Inflammatory macrophage treated with lipopolysaccharide for 4 hours (primary cell): Measurements from ENCODE around the gene IRGC.

ENCODE experiments used
- DNase-seq: peaks from one replicate; pipeline ENCODE4 v3.0.0-alpha.2; 2020

Gene IRGC

GRCh38 chr19:43691755-43692154 is 24.1 kb upstream of the IRGC start:
- no peak for DNase-seq

- peak; percentile 64 for DNase-seq
These were observed 23.5 kb upstream of the IRGC start for GRCh38 chr19:43692385-43692784.

- peak; percentile 95 for DNase-seq
These were observed 23.0 kb upstream of the IRGC start for GRCh38 chr19:43692877-43693276.

GRCh38 chr19:43694553-43694952 is 21.3 kb upstream of the IRGC start:
- DNase-seq = no peak

- DNase-seq = peak; percentile 80
These were observed 19.7 kb upstream of the IRGC start for GRCh38 chr19:43695985-43696704.

- DNase-seq = no peak
These were observed 18.6 kb upstream of the IRGC start for GRCh38 chr19:43697295-43697694.

- DNase-seq = peak; percentile 77
These were observed 16.1 kb upstream of the IRGC start for GRCh38 chr19:43699506-43700394.

GRCh38 chr19:43700395-43701000 is 15.4 kb upstream of the IRGC start:
- peak; percentile 90 for DNase-seq

- no peak for DNase-seq
These were observed 11.7 kb upstream of the IRGC start for GRCh38 chr19:43704002-43704705.

- no peak for DNase-seq
These were observed 10.1 kb upstream of the IRGC start for GRCh38 chr19:43705729-43706128.

GRCh38 chr19:43707158-43707712 is 8.6 kb upstream of the IRGC start:
- no peak for DNase-seq

- no peak for DNase-seq
These were observed 7.2 kb upstream of the IRGC start for GRCh38 chr19:43708716-43709115.

- no peak for DNase-seq
These were observed 4.0 kb upstream of the IRGC start for GRCh38 chr19:43711751-43712355.

- no peak for DNase-seq
These were observed 2.7 kb upstream of the IRGC start for GRCh38 chr19:43713208-43713607.

- no peak for DNase-seq
These were observed 2.9 kb downstream of the IRGC start for GRCh38 chr19:43718627-43719377.

GRCh38 chr19:43719378-43719868 is 3.5 kb downstream of the IRGC start:
- no peak for DNase-seq

GRCh38 chr19:43719918-43720317 is 4.0 kb downstream of the IRGC start:
- no peak for DNase-seq

- peak; percentile 70 for DNase-seq
These were observed 5.1 kb downstream of the IRGC start for GRCh38 chr19:43720936-43721335.

- DNase-seq = no peak
These were observed 5.7 kb downstream of the IRGC start for GRCh38 chr19:43721469-43722048.

- DNase-seq = peak; percentile 56
These were observed 7.7 kb downstream of the IRGC start for GRCh38 chr19:43723588-43723987.

GRCh38 chr19:43724896-43725295 is 9.0 kb downstream of the IRGC start:
- no peak for DNase-seq
